Right cardiac atrium (tissue), 5 donors: ENCODE measurements around the gene PAPSS2. TPM values are rescaled to one million over a fixed set of nuclear protein-coding genes. Genes with fewer than 3 reads are reported as not detected.

Source experiments
- ATAC-seq, 2 donors: fragments of 200-7000 bp; cut with Tn5 transposase; one replicate each; pipeline versions ENCODE4 v1.8.0 to v1.9.1; 2020; ENCODE audit warnings: moderate library complexity in 2 of 2, mild to moderate bottlenecking in 1 of 2
- DNase-seq, 3 donors: peaks; one replicate each; pipeline ENCODE4 v3.0.0-alpha.2; 2020
- H3K27ac ChIP-seq: one replicate; pipeline ENCODE4 v1.5.1; 2013; ENCODE audit warnings: mild to moderate bottlenecking, low read length, control low read depth, moderate library complexity
- H3K27me3 ChIP-seq: one replicate; pipeline ENCODE4 v1.6.1; 2013; ENCODE audit not compliant: control insufficient read depth, insufficient read depth
- H3K4me1 ChIP-seq: one replicate; pipeline ENCODE4 v1.6.1; 2013; ENCODE audit warnings: low read length; ENCODE audit not compliant: control insufficient read depth, insufficient read depth
- H3K4me3 ChIP-seq: one replicate; pipeline ENCODE4 v1.5.1; 2013; ENCODE audit warnings: low read length, control low read depth
- H3K9me3 ChIP-seq: one replicate; pipeline ENCODE4 v1.6.1; 2013; ENCODE audit warnings: low read length; ENCODE audit not compliant: control insufficient read depth
- WGBS: extraction: QIAGEN DNeasy Blood & Tissue Kit; methylation state at CpG from one replicate; pipeline ENCODE4 v1.1.7; 2013; 5-methylcytosine and 5-hydroxymethylcytosine counted together
- intact Hi-C, 4 donors: fragments of 100-400 bp; cut with DNase I; formaldehyde crosslinking; loops; one replicate each; pipeline versions ENCODE4 v1.11.0 to v1.14.0; 2022 to 2023
- polyA plus RNA-seq: library from polyadenylated mRNA; stranded (reverse); fragments of 200-250 nt; gene quantifications from one replicate; pipeline ENCODE4 v1.2.3, GENCODE V29; 2013
- total RNA-seq, 4 donors: library from RNA; stranded (reverse); fragmentation: NEBNext Ultra II Directional; extraction: Animal tissue kit (Norgen Biotek cat#: 25700); gene quantifications; one replicate each; pipeline ENCODE4 v1.2.1, GENCODE V29; 2021
- donor health status: healthy with polysubstance abuse.
- donor health status: DM: no; HTN: yes; CAD: no.
- donor health status: DM: no; HTN: no; CAD: no.
- donor health status: DM: no; HTN: yes; CAD: no; lungs with severe emphysema.
- donor health status: DM: yes; HTN: yes; CAD: no.

Gene PAPSS2
- total and polyA plus RNA-seq, 5 donors, result 5.0 to 15.9 (median 13.9) TPM

DNA sequence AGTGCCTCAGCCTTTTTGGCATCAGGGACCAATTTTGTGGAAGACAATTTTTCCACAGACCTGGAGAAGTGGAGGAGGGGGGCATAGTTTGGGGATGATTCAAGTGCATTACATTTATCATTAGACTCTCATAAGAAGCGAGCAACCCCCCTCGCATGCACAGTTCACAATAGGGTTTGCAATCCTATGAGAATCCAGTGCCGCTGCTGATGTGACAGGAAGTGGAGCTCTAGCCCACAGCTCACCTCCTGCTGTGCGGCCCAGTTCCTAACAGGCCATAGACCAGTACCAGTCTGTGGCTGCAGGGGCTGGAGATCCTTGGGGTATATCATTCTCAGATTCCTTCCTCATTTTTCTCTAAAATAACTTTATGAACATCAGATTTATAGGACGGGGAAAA is 107.6 kb downstream of the PAPSS2 start:
- H3K4me1 ChIP-seq, result no peaks in the 10 kb centered on the region
- ATAC-seq, result no peak
- 88% methylated on average over 5 of the region's 5 CpGs for WGBS
- intact Hi-C loops, result no loop called here
- H3K27ac ChIP-seq, result no peak overlapping the region
- DNase-seq, result no peak
- no peaks in the 10 kb centered on the region for H3K27me3 ChIP-seq
- no peak overlapping the region for H3K4me3 ChIP-seq
- no peaks in the 10 kb centered on the region for H3K9me3 ChIP-seq

DNA sequence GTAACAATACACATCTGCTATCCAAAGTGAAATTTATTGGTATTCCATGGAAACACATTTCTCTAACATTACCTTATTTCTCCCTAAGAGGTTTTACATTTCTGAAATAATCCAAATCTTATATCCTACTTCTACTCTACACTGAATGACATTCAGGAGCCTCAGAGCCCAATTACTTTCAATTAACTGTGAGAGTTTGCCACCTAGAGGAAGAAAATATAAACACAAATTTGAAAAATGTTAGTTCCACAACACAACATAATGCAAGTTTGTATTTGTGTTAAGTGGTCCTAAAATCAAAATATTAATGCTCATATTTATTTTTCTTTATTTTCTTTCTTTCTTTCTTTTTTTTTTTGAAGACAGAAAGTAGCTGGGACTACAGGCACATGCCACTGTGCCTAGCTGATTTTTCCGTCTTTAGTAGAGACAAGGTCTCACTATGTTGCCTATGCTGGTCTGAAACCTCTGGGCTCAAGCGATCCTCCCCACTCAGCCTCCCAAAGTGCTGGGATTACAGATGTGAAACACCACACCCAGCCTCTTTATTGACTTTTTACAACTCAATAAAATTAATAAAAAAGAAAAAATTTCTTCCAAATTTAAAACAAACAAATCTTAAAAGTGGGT is 112.3 kb downstream of the PAPSS2 start:
- DNase-seq (no peak), ATAC-seq (peak in 1 of 2 donors; percentile 37)
- no peak overlapping the region for H3K27ac ChIP-seq
- H3K4me3 ChIP-seq, result no peak overlapping the region
- WGBS, result 91% methylated on average over 2 of the region's 2 CpGs
- no peaks in the 10 kb centered on the region for H3K9me3 ChIP-seq
- no peaks in the 10 kb centered on the region for H3K27me3 ChIP-seq
- intact Hi-C loops, result no loop called here
- no peaks in the 10 kb centered on the region for H3K4me1 ChIP-seq

DNA sequence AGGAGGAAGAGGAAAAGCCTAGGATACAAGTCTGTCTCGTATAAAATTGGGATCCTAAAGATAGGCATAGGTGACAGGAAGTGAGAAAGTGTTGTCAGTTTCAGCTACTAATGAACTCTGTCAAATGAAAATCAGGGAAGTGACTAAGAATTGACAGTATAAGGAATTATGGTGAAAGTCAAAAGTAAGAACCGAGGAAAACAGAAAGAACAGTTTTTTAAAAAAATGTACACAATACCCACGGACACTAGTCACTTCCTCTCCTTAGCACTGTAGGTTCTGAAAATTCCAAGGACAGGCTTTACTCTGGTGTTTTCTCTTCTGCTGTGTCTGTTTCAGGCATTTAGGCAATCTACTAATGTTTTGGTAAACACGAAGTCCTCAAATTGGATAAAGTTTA is 116.1 kb downstream of the PAPSS2 start:
- H3K4me3 ChIP-seq, result no peak overlapping the region
- H3K4me1 ChIP-seq, result no peaks in the 10 kb centered on the region
- intact Hi-C loops, result no loop called here

DNA sequence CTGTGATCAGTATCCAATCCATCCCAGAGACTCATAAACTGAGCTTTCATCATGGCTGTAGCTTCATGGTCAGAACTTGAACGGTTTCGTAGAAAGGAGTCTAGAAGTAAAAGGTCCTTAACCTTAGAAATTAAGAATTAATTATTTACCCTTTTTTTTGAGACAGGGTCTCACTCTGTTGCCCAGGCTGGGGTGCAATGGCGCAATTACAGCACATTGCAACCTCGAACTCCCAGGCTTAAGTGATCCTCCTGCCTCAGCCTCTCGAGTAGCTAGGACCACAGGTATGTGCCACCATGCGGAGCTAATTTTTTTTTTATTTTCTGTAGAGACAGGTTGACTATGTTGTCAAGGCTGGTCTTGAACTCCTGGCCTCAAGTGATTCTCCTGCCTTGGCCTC is 116.7 kb downstream of the PAPSS2 start:
- no peak for DNase-seq
- Histone ChIP-seq H3K27ac (no peak overlapping the region), H3K4me3 (no peak overlapping the region), H3K27me3 (no peaks in the 10 kb centered on the region), H3K4me1 (no peaks in the 10 kb centered on the region), H3K9me3 (no peaks in the 10 kb centered on the region)
- no peak for ATAC-seq
- intact Hi-C loops, result no loop called here
- WGBS, result 97% methylated on average over 6 of the region's 6 CpGs

More for the DNA sequence above, 116.1 kb downstream of the PAPSS2 start:
- 53% methylated on average over 4 of the region's 4 CpGs for WGBS
- H3K9me3 ChIP-seq, result no peaks in the 10 kb centered on the region
- H3K27ac ChIP-seq, result no peak overlapping the region
- DNase-seq, result no peak
- H3K27me3 ChIP-seq, result no peaks in the 10 kb centered on the region
- ATAC-seq, result no peak

DNA sequence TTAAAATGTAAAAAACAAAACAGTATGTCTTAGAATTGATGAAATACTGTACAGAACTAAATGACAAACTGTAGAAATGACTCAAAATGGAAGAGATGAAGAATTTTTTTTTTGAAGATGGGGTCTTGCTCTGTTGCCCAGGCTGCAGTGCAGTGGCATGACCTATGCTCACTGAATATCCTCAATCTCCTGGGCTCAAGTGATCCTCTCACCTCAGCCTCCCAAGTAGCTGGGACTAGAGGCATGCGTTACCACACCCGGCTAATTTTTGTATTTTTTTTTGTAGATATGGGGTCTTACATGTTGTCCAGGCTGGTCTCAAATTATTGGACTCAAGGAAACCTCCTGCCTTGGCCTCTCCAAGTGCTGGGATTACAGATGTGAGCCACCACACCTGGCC is 121.9 kb downstream of the PAPSS2 start:
- intact Hi-C loops, result no loop called here
- no peak overlapping the region for H3K4me3 ChIP-seq
- no peaks in the 10 kb centered on the region for H3K4me1 ChIP-seq
- ATAC-seq, result no peak
- H3K27ac ChIP-seq, result no peak overlapping the region
- H3K9me3 ChIP-seq, result no peaks in the 10 kb centered on the region
- no peaks in the 10 kb centered on the region for H3K27me3 ChIP-seq
- WGBS, result 98% methylated on average over 2 of the region's 2 CpGs
- DNase-seq, result no peak

DNA sequence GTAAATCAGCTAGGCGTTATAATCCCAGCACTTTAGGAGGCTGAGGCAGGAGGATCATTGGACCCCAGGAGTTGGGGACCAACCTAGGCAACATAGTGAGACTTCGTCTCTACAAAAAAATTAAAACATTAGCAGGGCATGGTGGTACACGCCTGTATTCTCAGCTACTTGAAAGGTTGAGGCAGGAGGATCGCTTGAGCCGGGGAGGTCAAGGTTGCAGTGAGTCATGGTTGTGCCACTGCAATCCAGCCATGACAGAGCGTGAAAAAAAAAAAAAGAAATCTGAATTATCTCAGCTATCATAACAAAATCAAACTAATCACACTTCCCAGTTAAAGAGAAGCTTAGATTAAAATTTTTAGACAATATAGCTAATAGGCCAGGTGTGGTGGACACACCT is 123.0 kb downstream of the PAPSS2 start:
- no peak overlapping the region for H3K4me3 ChIP-seq
- H3K4me1 ChIP-seq, result no peaks in the 10 kb centered on the region
- no peaks in the 10 kb centered on the region for H3K9me3 ChIP-seq
- intact Hi-C loops, result no loop called here
- no peak for DNase-seq
- WGBS, result 98% methylated on average over 6 of the region's 6 CpGs
- no peak for ATAC-seq
- H3K27me3 ChIP-seq, result no peaks in the 10 kb centered on the region
- H3K27ac ChIP-seq, result no peak overlapping the region

DNA sequence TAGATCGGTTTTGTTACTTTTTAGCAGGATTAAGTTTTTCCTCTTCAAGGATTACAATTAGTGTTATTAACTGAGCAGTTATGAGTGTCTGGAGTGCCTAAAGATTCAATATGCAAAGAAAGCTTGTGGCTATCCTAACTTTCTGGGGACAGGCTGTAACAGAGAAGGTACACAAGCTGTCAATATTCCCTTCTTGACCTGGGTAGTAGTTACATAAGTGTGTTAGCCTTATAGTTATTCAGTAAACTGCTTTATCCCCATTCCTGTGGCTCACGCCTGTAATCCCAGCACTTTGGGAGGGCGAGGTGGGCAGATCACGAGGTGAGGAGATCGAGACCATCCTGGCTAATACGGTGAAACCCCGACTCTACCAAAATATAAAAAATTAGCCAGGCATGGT is 126.7 kb downstream of the PAPSS2 start:
- Histone ChIP-seq H3K4me3 (no peak overlapping the region), H3K27ac (no peak overlapping the region), H3K9me3 (no peaks in the 10 kb centered on the region), H3K4me1 (no peaks in the 10 kb centered on the region), H3K27me3 (no peaks in the 10 kb centered on the region)
- intact Hi-C loops, result no loop called here
- ATAC-seq (no peak), DNase-seq (no peak)
- WGBS, result 99% methylated on average over 7 of the region's 7 CpGs

DNA sequence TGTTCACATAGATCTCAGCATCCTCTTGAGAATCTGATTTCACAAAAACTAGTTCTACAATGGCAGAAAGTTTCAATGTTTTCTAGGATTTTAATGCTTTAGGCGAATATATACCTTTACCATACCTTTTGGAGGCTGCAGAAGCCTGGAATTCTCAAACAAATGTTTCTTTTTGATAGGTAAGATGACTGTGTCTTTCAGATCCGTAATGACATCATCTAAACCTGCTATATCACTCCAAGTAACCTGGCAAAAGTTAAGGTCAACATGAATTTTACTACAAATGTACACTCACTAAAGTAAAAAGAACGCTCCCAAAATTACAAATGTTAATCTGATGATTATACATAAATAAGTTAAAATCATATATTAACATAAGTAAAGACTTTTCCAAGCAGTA is 130.5 kb downstream of the PAPSS2 start:
- H3K27me3 ChIP-seq, result no peaks in the 10 kb centered on the region
- H3K4me1 ChIP-seq, result no peaks in the 10 kb centered on the region
- no peaks in the 10 kb centered on the region for H3K9me3 ChIP-seq
- ATAC-seq (no peak), DNase-seq (no peak)
- 95% methylated on average over 3 of the region's 3 CpGs for WGBS
- intact Hi-C loops, result no loop called here
- no peak overlapping the region for H3K4me3 ChIP-seq
- no peak overlapping the region for H3K27ac ChIP-seq

DNA sequence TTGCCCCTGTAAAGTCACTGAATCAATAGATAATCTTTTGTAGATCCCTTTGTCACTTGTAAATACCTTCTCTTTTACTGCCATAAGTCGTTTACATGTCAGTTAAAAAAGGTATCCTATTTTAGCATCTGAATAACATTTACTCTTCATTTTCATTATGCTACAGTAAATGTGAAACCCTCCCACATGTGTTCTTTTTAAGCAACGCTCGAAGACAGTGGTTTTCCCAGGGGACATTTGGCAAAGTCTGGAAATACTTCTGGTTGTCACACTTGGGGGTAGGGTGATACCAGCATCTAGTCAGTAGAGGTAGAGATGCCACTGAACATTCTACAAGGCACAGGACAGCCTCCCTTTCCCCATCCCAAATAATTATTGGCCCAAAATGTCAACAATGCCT is 134.6 kb downstream of the PAPSS2 start:
- DNase-seq (no peak), ATAC-seq (no peak)
- H3K9me3 ChIP-seq, result no peaks in the 10 kb centered on the region
- no peaks in the 10 kb centered on the region for H3K27me3 ChIP-seq
- H3K27ac ChIP-seq, result no peak overlapping the region
- peaks cover 5% of the 10 kb centered on the region for H3K4me1 ChIP-seq
- 43% methylated on average over 3 of the region's 3 CpGs for WGBS
- H3K4me3 ChIP-seq, result no peak overlapping the region
- intact Hi-C loops, result no loop called here

Other genes starting within 250 kb of the PAPSS2 start
- 1 to 10 TPM; 6.7 to 8.1 (median 6.9) TPM for gene MINPP1, start 155.0 kb upstream of the PAPSS2 start, total RNA-seq
- 6.0 TPM for gene MINPP1, start 155.0 kb upstream of the PAPSS2 start, polyA plus RNA-seq
- gene ATAD1, start 158.3 kb downstream of the PAPSS2 start, total RNA-seq, result 100 to 1,000 TPM in 3 of 4 donors, 10 to 100 TPM in 1; 96.8 to 163 (median 111) TPM
- gene ATAD1, start 158.3 kb downstream of the PAPSS2 start, polyA plus RNA-seq, result 46.3 TPM
- under 1 TPM; 0.42 to 0.93 (median 0.49) TPM for gene KLLN, start 203.7 kb downstream of the PAPSS2 start, total RNA-seq
- 0.29 TPM for gene KLLN, start 203.7 kb downstream of the PAPSS2 start, polyA plus RNA-seq
- 10 to 100 TPM; 72.5 to 80.2 (median 75.5) TPM for gene PTEN, start 203.7 kb downstream of the PAPSS2 start, total RNA-seq
- gene PTEN, start 203.7 kb downstream of the PAPSS2 start, polyA plus RNA-seq, result 28.2 TPM